CD8-positive, alpha-beta memory T cell (primary cell): ENCODE measurements around the gene RASAL2. TPM values are rescaled to one million over a fixed set of nuclear protein-coding genes. Genes with fewer than 3 reads are reported as not detected.
"Not testable (repeated sequence)": the region's sequence is repeated elsewhere in the genome, so short reads cannot be mapped to it uniquely, and the experiment has no call there.

ENCODE experiments used
- CTCF ChIA-PET: fragments of 350-600 bp; sonication (Branson Sonifier 250); formaldehyde crosslinking; loops from one replicate; lab custom pipeline; 2021; ENCODE audit warnings: antibody characterized with exemption; lab: Charles Lee
- POLR2A ChIA-PET: fragments of 350-600 bp; sonication (Branson Sonifier 250); formaldehyde crosslinking; loops from one replicate; lab custom pipeline; 2021; ENCODE audit warnings: antibody characterized with exemption; lab: Charles Lee
- DNase-seq, 5 donors: peaks; one replicate each; pipeline versions ENCODE4 v3.0.0 to v3.0.0-alpha.2; 2020 to 2022; ENCODE audit warnings: mixed read lengths in 1 of 5
- H3K27ac ChIP-seq: one replicate; pipeline ENCODE4 v1.7.0; 2013; ENCODE audit warnings: low read depth, mild to moderate bottlenecking, low read length, moderate library complexity
- H3K27me3 ChIP-seq: 2 replicates; pipeline ENCODE4 v1.7.0; 2013; ENCODE audit warnings: low read length, mild to moderate bottlenecking; ENCODE audit not compliant: insufficient read depth, poor library complexity, severe bottlenecking
- H3K36me3 ChIP-seq: 2 replicates; pipeline ENCODE4 v1.7.0; 2013; ENCODE audit warnings: mild to moderate bottlenecking, low read length, moderate library complexity; ENCODE audit not compliant: insufficient read depth
- H3K4me1 ChIP-seq: 2 replicates; pipeline ENCODE4 v1.7.0; 2013; ENCODE audit warnings: mild to moderate bottlenecking, low read length, moderate library complexity; ENCODE audit not compliant: insufficient read depth
- H3K4me3 ChIP-seq: 2 replicates; pipeline ENCODE4 v1.7.0; 2013; ENCODE audit warnings: mild to moderate bottlenecking, low read length
- H3K9me3 ChIP-seq: 2 replicates; pipeline ENCODE4 v1.7.0; 2013; ENCODE audit warnings: mild to moderate bottlenecking, low read length
- H3K27ac Mint-ChIP-seq, 8 donors: one replicate each; pipeline ENCODE4 v1.8.0; 2020 to 2021; ENCODE audit warnings: mixed read lengths in 8 of 8, mild to moderate bottlenecking in 6 of 8, inconsistent platforms in 3 of 8, moderate library complexity in 3 of 8
- H3K27me3 Mint-ChIP-seq, 2 donors: one replicate each; pipeline ENCODE4 v1.8.0; 2020 to 2021; ENCODE audit warnings: mixed read lengths in 2 of 2, mild to moderate bottlenecking in 1 of 2, moderate library complexity in 1 of 2
- H3K36me3 Mint-ChIP-seq, 3 donors: one replicate each; pipeline ENCODE4 v1.8.0; 2020 to 2021; ENCODE audit warnings: mixed read lengths in 3 of 3, inconsistent platforms in 1 of 3, mild to moderate bottlenecking in 1 of 3
- H3K4me1 Mint-ChIP-seq, 3 donors: one replicate each; pipeline ENCODE4 v1.8.0; 2020 to 2021; ENCODE audit warnings: mixed read lengths in 3 of 3, inconsistent platforms in 1 of 3, mild to moderate bottlenecking in 1 of 3
- H3K4me3 Mint-ChIP-seq, 7 donors: one replicate each; pipeline ENCODE4 v1.8.0; 2020 to 2021; ENCODE audit warnings: mixed read lengths in 7 of 7, mild to moderate bottlenecking in 6 of 7, moderate library complexity in 4 of 7, inconsistent platforms in 2 of 7
- H3K9me3 Mint-ChIP-seq, 5 donors: one replicate each; pipeline ENCODE4 v1.8.0; 2020 to 2022; ENCODE audit warnings: mixed read lengths in 5 of 5, mild to moderate bottlenecking in 3 of 5, moderate library complexity in 2 of 5, inconsistent platforms in 1 of 5
- polyA plus RNA-seq: library from polyadenylated mRNA; unstranded; fragments of 300-500 nt; fragmentation: Illumina TruSeq; gene quantifications from one replicate; pipeline ENCODE4 v1.2.3, GENCODE V29; 2021
- total RNA-seq, 2 experiments: library from RNA; stranded (reverse); gene quantifications; one replicate each; pipeline ENCODE4 v1.2.3, GENCODE V29; 2021

Gene RASAL2
- total and polyA plus RNA-seq, 3 experiments from 2014 or later: 0.04 to 0.07 TPM; not detected in 1

GRCh38 chr1:178183796-178184195, 89.9 kb downstream of the RASAL2 start:
- H3K27ac Mint-ChIP-seq: no peak overlapping the region
- H3K27ac ChIP-seq: no peak overlapping the region
- no peak overlapping the region for H3K4me3 ChIP-seq
- no peaks in the 10 kb centered on the region for H3K27me3 ChIP-seq
- H3K9me3 ChIP-seq: no peaks in the 10 kb centered on the region
- H3K36me3 ChIP-seq: no peaks in the 10 kb centered on the region
- H3K9me3 Mint-ChIP-seq: peaks cover 2 to 16% (median 4%) of the 10 kb centered on the region in 5 donors
- no peak overlapping the region for H3K4me3 Mint-ChIP-seq
- H3K4me1 ChIP-seq: no peaks in the 10 kb centered on the region
- no peaks in the 10 kb centered on the region for H3K36me3 Mint-ChIP-seq
- POLR2A ChIA-PET: no interaction called here
- CTCF ChIA-PET: no interaction called here
- no peak for DNase-seq
- H3K4me1 Mint-ChIP-seq: no peaks in the 10 kb centered on the region
- no peaks in the 10 kb centered on the region for H3K27me3 Mint-ChIP-seq

- no peak overlapping the region for H3K4me3 Mint-ChIP-seq
- no peaks in the 10 kb centered on the region for H3K36me3 Mint-ChIP-seq
- Histone ChIP-seq H3K27ac (no peak overlapping the region), H3K4me1 (no peaks in the 10 kb centered on the region), H3K9me3 (no peaks in the 10 kb centered on the region), H3K27me3 (no peaks in the 10 kb centered on the region), H3K36me3 (no peaks in the 10 kb centered on the region), H3K4me3 (no peak overlapping the region)
- ChIA-PET CTCF (no interaction called here), POLR2A (no interaction called here)
- peaks cover 2 to 21% (median 4%) of the 10 kb centered on the region in 5 donors for H3K9me3 Mint-ChIP-seq
- no peak for DNase-seq
- no peaks in the 10 kb centered on the region for H3K4me1 Mint-ChIP-seq
- H3K27me3 Mint-ChIP-seq: no peaks in the 10 kb centered on the region
- H3K27ac Mint-ChIP-seq: no peak overlapping the region
Measured at GRCh38 chr1:178188306-178188705, 94.4 kb downstream of the RASAL2 start.

GRCh38 chr1:178189814-178190213, 95.9 kb downstream of the RASAL2 start:
- H3K27ac Mint-ChIP-seq: no peak overlapping the region
- Histone ChIP-seq H3K27ac (no peak overlapping the region), H3K27me3 (no peaks in the 10 kb centered on the region), H3K4me1 (no peaks in the 10 kb centered on the region), H3K9me3 (no peaks in the 10 kb centered on the region), H3K36me3 (no peaks in the 10 kb centered on the region), H3K4me3 (no peak overlapping the region)
- no peaks in the 10 kb centered on the region for H3K36me3 Mint-ChIP-seq
- no peaks in the 10 kb centered on the region for H3K4me1 Mint-ChIP-seq
- no peak for DNase-seq
- CTCF ChIA-PET: no interaction called here
- H3K4me3 Mint-ChIP-seq: no peak overlapping the region
- POLR2A ChIA-PET: no interaction called here
- peaks cover 2 to 23% (median 4%) of the 10 kb centered on the region in 5 donors for H3K9me3 Mint-ChIP-seq
- H3K27me3 Mint-ChIP-seq: peaks cover 0 to 1% of the 10 kb centered on the region in 2 donors

GRCh38 chr1:178190881-178191280, 97.0 kb downstream of the RASAL2 start:
- Mint-ChIP-seq H3K4me1 (no peaks in the 10 kb centered on the region), H3K27ac (no peak overlapping the region), H3K9me3 (peaks cover 0 to 19% (median 2%) of the 10 kb centered on the region in 5 donors), H3K27me3 (peaks cover 0 to 1% of the 10 kb centered on the region in 2 donors), H3K4me3 (no peak overlapping the region), H3K36me3 (no peaks in the 10 kb centered on the region)
- DNase-seq: no peak
- Histone ChIP-seq H3K9me3 (no peaks in the 10 kb centered on the region), H3K36me3 (no peaks in the 10 kb centered on the region), H3K27ac (no peak overlapping the region), H3K4me1 (no peaks in the 10 kb centered on the region), H3K27me3 (no peaks in the 10 kb centered on the region), H3K4me3 (no peak overlapping the region)
- CTCF ChIA-PET: no interaction called here
- POLR2A ChIA-PET: no interaction called here

GRCh38 chr1:178192686-178193085, 98.8 kb downstream of the RASAL2 start:
- no peaks in the 10 kb centered on the region for H3K9me3 ChIP-seq
- Mint-ChIP-seq H3K9me3 (peaks cover 0 to 21% (median 0%) of the 10 kb centered on the region in 5 donors), H3K4me3 (no peak overlapping the region), H3K36me3 (no peaks in the 10 kb centered on the region), H3K27me3 (peaks cover 0 to 1% of the 10 kb centered on the region in 2 donors), H3K4me1 (no peaks in the 10 kb centered on the region), H3K27ac (no peak overlapping the region)
- ChIA-PET POLR2A (no interaction called here), CTCF (no interaction called here)
- DNase-seq: no peak
- H3K36me3 ChIP-seq: no peaks in the 10 kb centered on the region
- H3K4me3 ChIP-seq: no peak overlapping the region
- no peaks in the 10 kb centered on the region for H3K27me3 ChIP-seq
- H3K4me1 ChIP-seq: no peaks in the 10 kb centered on the region
- no peak overlapping the region for H3K27ac ChIP-seq

- H3K4me3 Mint-ChIP-seq: no peak overlapping the region
- ChIA-PET CTCF (no interaction called here), POLR2A (no interaction called here)
- Histone ChIP-seq H3K4me3 (no peak overlapping the region), H3K27ac (no peak overlapping the region), H3K4me1 (no peaks in the 10 kb centered on the region), H3K9me3 (no peaks in the 10 kb centered on the region), H3K36me3 (no peaks in the 10 kb centered on the region), H3K27me3 (no peaks in the 10 kb centered on the region)
- no peaks in the 10 kb centered on the region for H3K4me1 Mint-ChIP-seq
- H3K36me3 Mint-ChIP-seq: no peaks in the 10 kb centered on the region
- DNase-seq: no peak
- no peak overlapping the region for H3K27ac Mint-ChIP-seq
- H3K9me3 Mint-ChIP-seq: peaks cover 0 to 19% (median 4%) of the 10 kb centered on the region in 5 donors
- H3K27me3 Mint-ChIP-seq: peaks cover 0 to 1% of the 10 kb centered on the region in 2 donors
Measured at GRCh38 chr1:178196631-178197030, 102.7 kb downstream of the RASAL2 start.

GRCh38 chr1:178202095-178202494, 108.2 kb downstream of the RASAL2 start:
- H3K9me3 ChIP-seq, DNase-seq, CTCF ChIA-PET, H3K36me3 Mint-ChIP-seq, H3K4me1 Mint-ChIP-seq, H3K4me3 Mint-ChIP-seq, H3K4me1 ChIP-seq, H3K27me3 ChIP-seq, H3K27ac Mint-ChIP-seq, H3K27ac ChIP-seq, H3K36me3 ChIP-seq, H3K4me3 ChIP-seq, H3K27me3 Mint-ChIP-seq, POLR2A ChIA-PET: not testable (repeated sequence)
- H3K9me3 Mint-ChIP-seq: peaks cover 3 to 14% (median 8%) of the 10 kb centered on the region in 5 donors

- POLR2A ChIA-PET, CTCF ChIA-PET, H3K4me1 ChIP-seq, H3K27me3 ChIP-seq, H3K27me3 Mint-ChIP-seq, H3K4me1 Mint-ChIP-seq, H3K36me3 ChIP-seq, H3K27ac ChIP-seq, H3K4me3 ChIP-seq, H3K4me3 Mint-ChIP-seq, H3K36me3 Mint-ChIP-seq, H3K27ac Mint-ChIP-seq, H3K9me3 ChIP-seq, DNase-seq: not testable (repeated sequence)
- H3K9me3 Mint-ChIP-seq: peaks cover 3 to 14% (median 8%) of the 10 kb centered on the region in 5 donors
Measured at GRCh38 chr1:178202546-178202945, 108.6 kb downstream of the RASAL2 start.
